GM12878 (cell line): ENCODE measurements around the gene UBE3B. TPM values are rescaled to one million over a fixed set of nuclear protein-coding genes. Genes with fewer than 3 reads are reported as not detected.

ENCODE experiments used
- ATAC-seq: fragments of 200-7000 bp; cut with Tn5 transposase; 3 replicates; pipeline ENCODE4 v1.9.1; 2020; ENCODE audit warnings: mild to moderate bottlenecking, moderate library complexity
- BruUV-seq: library from RNA; stranded (reverse); fragments of 400-500 nt; replicated peaks from 2 replicates; lab custom pipeline; 2021; lab: Mats Ljungman, UMichigan
- CTCF ChIA-PET: fragments of 300-600 bp; sonication (Branson Sonifier 250); formaldehyde crosslinking; extraction: SDS; loops from one replicate; lab custom pipeline; 2021; ENCODE audit warnings: inconsistent platforms; lab: Yijun Ruan, JAX
- POLR2A ChIA-PET: fragments of 350-600 bp; formaldehyde crosslinking; extraction: SDS; loops from one replicate; lab custom pipeline; 2021; ENCODE audit warnings: inconsistent platforms; lab: Charles Lee
- RAD21 ChIA-PET: fragments of 300-600 bp; sonication (Branson Sonifier 250); formaldehyde crosslinking; loops from one replicate; lab custom pipeline; 2023; ENCODE audit warnings: antibody characterized with exemption; ENCODE audit not compliant: unreplicated experiment; lab: Charles Lee
- SMC1A ChIA-PET: fragments of 300-600 bp; sonication (Branson Sonifier 250); formaldehyde crosslinking; loops from one replicate; lab custom pipeline; 2023; ENCODE audit not compliant: unreplicated experiment, uncharacterized antibody; lab: Charles Lee
- DNase-seq: peaks from one replicate; pipeline ENCODE4 v3.0.0-alpha.2; 2011; ENCODE audit warnings: low read depth, low spot score
- FAIRE-seq: peaks from 3 replicates; lab custom pipeline; 2011; peaks lifted over from hg19 to GRCh38; lab: Jason Lieb, UNC
- H2AFZ ChIP-seq: 2 replicates; pipeline ENCODE4 v1.6.0; 2011; ENCODE audit warnings: low read depth, low read length, control low read depth; ENCODE audit not compliant: control insufficient read depth
- H3K27ac ChIP-seq: 2 replicates; pipeline ENCODE4 v1.5.1; 2011; ENCODE audit warnings: control low read depth; ENCODE audit not compliant: control insufficient read depth, insufficient read depth
- H3K27me3 ChIP-seq, 2 experiments: replicated peaks in 1 of 2; 2 replicates each; pipeline versions ENCODE4 v1.6.0 to v1.6.1; 2011; ENCODE audit warnings: low read length in 1 of 2; ENCODE audit not compliant: control insufficient read depth in 2 of 2, insufficient read depth in 2 of 2
- H3K36me3 ChIP-seq, 2 experiments: 2 replicates each; pipeline ENCODE4 v1.5.1; 2011; ENCODE audit warnings: low read length in 1 of 2; ENCODE audit not compliant: control insufficient read depth in 2 of 2, insufficient read depth in 2 of 2
- H3K4me1 ChIP-seq: 2 replicates; pipeline ENCODE4 v1.6.1; 2011; ENCODE audit warnings: mild to moderate bottlenecking, low read length, moderate library complexity, mixed read lengths; ENCODE audit not compliant: control insufficient read depth, insufficient read depth
- H3K4me2 ChIP-seq: 2 replicates; pipeline ENCODE4 v1.6.0; 2011; ENCODE audit warnings: control low read depth; ENCODE audit not compliant: control insufficient read depth, insufficient read depth
- H3K4me3 ChIP-seq: fragments of 200-600 bp; sonication (generic); 2 replicates; pipeline ENCODE4 v1.5.1; 2016
- H3K79me2 ChIP-seq: 2 replicates; pipeline ENCODE4 v1.6.0; 2011; ENCODE audit warnings: low read length; ENCODE audit not compliant: control insufficient read depth, insufficient read depth
- H3K9ac ChIP-seq: 2 replicates; pipeline ENCODE4 v1.8.0; 2011; ENCODE audit warnings: low read length, control low read depth, mixed read lengths; ENCODE audit not compliant: control insufficient read depth, insufficient read depth
- H3K9me3 ChIP-seq: replicated peaks from 3 replicates; pipeline ENCODE4 v1.5.1; 2011; ENCODE audit warnings: mild to moderate bottlenecking, low read length; ENCODE audit not compliant: control insufficient read depth, insufficient read depth
- H4K20me1 ChIP-seq: 2 replicates; pipeline ENCODE4 v1.6.0; 2011; ENCODE audit not compliant: control insufficient read depth, insufficient read depth
- BCL3 ChIP-seq: IDR thresholded peaks from 2 replicates; pipeline ENCODE4 v1.6.1; 2011; ENCODE audit warnings: borderline replicate concordance, low read depth, mild to moderate bottlenecking, moderate library complexity, low read length; ENCODE audit not compliant: insufficient read depth, poor library complexity, severe bottlenecking
- E4F1 ChIP-seq: fragments of 450-650 bp; IDR thresholded peaks from 2 replicates; pipeline ENCODE4 v1.6.1; 2018; ENCODE audit warnings: borderline replicate concordance, mild to moderate bottlenecking; ENCODE audit not compliant: partially characterized antibody
- HDGF ChIP-seq: fragments of 450-650 bp; IDR thresholded peaks from 2 replicates; pipeline ENCODE4 v1.6.1; 2016; ENCODE audit warnings: antibody characterized with exemption
- IRF3 ChIP-seq: fragments of 450-650 bp; IDR thresholded peaks from 2 replicates; pipeline ENCODE4 v1.6.1; 2014; ENCODE audit warnings: mild to moderate bottlenecking
- IRF4 ChIP-seq: IDR thresholded peaks from 2 replicates; pipeline ENCODE4 v1.6.1; 2011; ENCODE audit warnings: low read depth, low read length
- REST ChIP-seq: IDR thresholded peaks from 2 replicates; pipeline ENCODE4 v1.6.1; 2012; ENCODE audit warnings: mild to moderate bottlenecking, low read depth, low read length
- WGBS: methylation state at CpG from one replicate; pipeline ENCODE4 v1.1.6; 2016; ENCODE audit warnings: low lambda C conversion rate; ENCODE audit not compliant: insufficient replicate concordance, insufficient coverage; ENCODE audit errors: missing lambda C conversion rate; 5-methylcytosine and 5-hydroxymethylcytosine counted together
- in situ Hi-C: fragments of 300-500 bp; cut with MboI; formaldehyde crosslinking; loops from 9 replicates; pipeline ENCODE4 v1.14.3; 2018; ENCODE audit warnings: mixed read lengths
- intact Hi-C: fragments of 100-400 bp; cut with micrococcal nuclease; formaldehyde crosslinking; loops from one replicate; pipeline ENCODE4 v1.14.2; 2022; ENCODE audit not compliant: unreplicated experiment
- polyA plus RNA-seq, 11 experiments: library from polyadenylated mRNA; depleted of rRNA in 4 of 11; unstranded in 6 of 11; stranded (reverse) in 5 of 11; fragments of >200 nt; fragmentation: Nextera tagmentation in 4 of 11; fragmentation: Illumina TruSeq in 1 of 11; extraction: Ambion mirVana in 4 of 11; extraction: Trizol in 1 of 11; gene quantifications; 1 replicate in 1 of 11; 2 replicates in 10 of 11; pipeline versions ENCODE4 v1.2.1 to v1.2.3, GENCODE V29; 2011 to 2016; ENCODE audit warnings: inconsistent platforms in 2 of 11, missing spikeins in 2 of 11, low read depth in 1 of 11
- total RNA-seq, 4 experiments: library from RNA; depleted of rRNA in 3 of 4; stranded (reverse); fragments of >200 nt in 3 of 4; fragmentation: Illumina TruSeq in 1 of 4; extraction: Trizol in 1 of 4; gene quantifications; 2 replicates each; pipeline versions ENCODE4 v1.2.1 to v1.2.3, GENCODE V29; 2013 to 2021

UBE3B gene
- total and polyA plus RNA-seq, 10 of the 15 experiments (the other 5 are each of a cell fraction or from before 2014, with no cell fraction given) = 7.4 to 25.3 (median 17.1) TPM

DNA sequence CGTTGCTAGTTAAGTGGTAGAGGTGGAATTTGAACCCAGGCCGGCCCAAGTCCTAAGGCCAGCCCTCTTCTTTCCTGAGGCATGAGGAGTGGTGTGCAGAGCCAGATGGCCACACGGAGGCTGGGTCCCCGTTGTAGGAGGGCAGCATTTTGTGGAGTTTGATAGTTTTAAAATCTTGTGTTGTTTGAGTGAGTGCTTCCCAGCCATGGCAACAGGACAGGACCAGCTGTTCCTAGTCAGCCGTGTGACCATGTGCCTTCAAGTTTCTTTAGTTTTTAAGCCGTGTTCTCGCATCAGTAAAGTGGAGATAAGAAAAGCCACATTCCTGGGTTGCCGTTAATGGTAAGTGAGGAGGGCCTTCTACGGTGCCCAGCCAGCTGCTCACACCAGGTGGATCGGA is 44.4 kb downstream of the UBE3B start:
- no peaks in the 10 kb centered on the region for H3K27me3 ChIP-seq
- SMC1A ChIA-PET = no interaction called here
- FAIRE-seq (no peak), DNase-seq (no peak), ATAC-seq (no peak)
- H3K4me2 ChIP-seq = no peak overlapping the region
- CTCF ChIA-PET = interaction anchor here (0.6 to 6.0 kb wide), 2 partner anchors 156 to 253 kb away, joined by 3 to 56 read pairs; no protein-coding TSS in a partner anchor
- POLR2A ChIA-PET = no interaction called here
- H3K4me1 ChIP-seq = no peaks in the 10 kb centered on the region
- intact Hi-C loops (no loop called here), in situ Hi-C loops (no loop called here)
- H3K4me3 ChIP-seq = no peak overlapping the region
- no peak overlapping the region for H3K27ac ChIP-seq
- H3K79me2 ChIP-seq = no peaks in the 10 kb centered on the region
- peaks cover 6 to 15% of the 10 kb centered on the region in 2 experiments for H3K36me3 ChIP-seq
- H4K20me1 ChIP-seq = peaks cover 2% of the 10 kb centered on the region; the same call in 1 of the 2 replicates
- TF ChIP-seq IRF3 = no peak
- TF ChIP-seq BCL3 = no peak
- no peak for TF ChIP-seq IRF4
- no peak for TF ChIP-seq E4F1
- no peak for TF ChIP-seq REST
- TF ChIP-seq HDGF = no peak
- no peak overlapping the region for H3K9ac ChIP-seq
- no TSS peak for BruUV-seq
- no peaks in the 10 kb centered on the region for H3K9me3 ChIP-seq
- RAD21 ChIA-PET = interaction anchor here (1.1 kb wide), 1 partner anchor 255 kb away, joined by 3 read pairs; no protein-coding TSS in a partner anchor
- H2AFZ ChIP-seq = no peak overlapping the region
- 89% methylated on average over 10 of the region's 10 CpGs for WGBS
